Ishikawa (cell line): ENCODE results near the gene CLDN6.

Experiments used
- CEBPB ChIP-seq: IDR thresholded peaks from 2 replicates; pipeline ENCODE4 v1.6.1; 2012
- CREB1 ChIP-seq: IDR thresholded peaks from 2 replicates; pipeline ENCODE4 v1.6.1; 2012; ENCODE audit warnings: low read depth
- EP300 ChIP-seq: IDR thresholded peaks from 2 replicates; pipeline ENCODE4 v1.6.1; 2012; ENCODE audit warnings: borderline replicate concordance
- FOXM1 ChIP-seq: IDR thresholded peaks from 2 replicates; pipeline ENCODE4 v1.6.1; 2012; ENCODE audit warnings: low read depth, borderline replicate concordance
- NFIC ChIP-seq: IDR thresholded peaks from 2 replicates; pipeline ENCODE4 v1.6.1; 2012
- RAD21 ChIP-seq: IDR thresholded peaks from 2 replicates; pipeline ENCODE4 v1.6.1; 2012; ENCODE audit warnings: low read depth
- REST ChIP-seq: IDR thresholded peaks from 2 replicates; pipeline ENCODE4 v1.6.1; 2012; ENCODE audit warnings: low read depth, mild to moderate bottlenecking
- TAF1 ChIP-seq: IDR thresholded peaks from 2 replicates; pipeline ENCODE4 v1.6.1; 2012; ENCODE audit warnings: low read depth, mild to moderate bottlenecking
- TCF12 ChIP-seq: IDR thresholded peaks from 2 replicates; pipeline ENCODE4 v1.6.1; 2012; ENCODE audit warnings: low read depth
- TEAD4 ChIP-seq: IDR thresholded peaks from 2 replicates; pipeline ENCODE4 v1.6.1; 2012
- YY1 ChIP-seq: IDR thresholded peaks from 2 replicates; pipeline ENCODE4 v1.6.1; 2012; ENCODE audit warnings: low read depth
- ZBTB7A ChIP-seq: IDR thresholded peaks from 2 replicates; pipeline ENCODE4 v1.6.1; 2012; ENCODE audit warnings: low read depth

GRCh38 chr16:2967211-2967631, 50.8 kb downstream of the CLDN6 start:
- no peak for TF ChIP-seq REST
- no peak for TF ChIP-seq FOXM1
- no peak for TF ChIP-seq TAF1
- TF ChIP-seq TCF12, result no peak
- no peak for TF ChIP-seq EP300
- no peak for TF ChIP-seq CREB1
- TF ChIP-seq RAD21, result no peak
- TF ChIP-seq ZBTB7A, result no peak
- no peak for TF ChIP-seq YY1
- no peak for TF ChIP-seq CEBPB
- TF ChIP-seq NFIC, result no peak
- no peak for TF ChIP-seq TEAD4
